GM12873 (cell line): Measurements from ENCODE around the gene CENPX.

Source experiments
- TF ChIP-seq, protein P1 (sequence below): IDR thresholded peaks from 2 replicates; pipeline ENCODE4 v1.5.1; 2012; ENCODE audit warnings: low read depth, mild to moderate bottlenecking, moderate library complexity, low read length, control low read depth; ENCODE audit not compliant: insufficient read depth; ENCODE audit errors: missing control alignments

The CENPX gene

DNA sequence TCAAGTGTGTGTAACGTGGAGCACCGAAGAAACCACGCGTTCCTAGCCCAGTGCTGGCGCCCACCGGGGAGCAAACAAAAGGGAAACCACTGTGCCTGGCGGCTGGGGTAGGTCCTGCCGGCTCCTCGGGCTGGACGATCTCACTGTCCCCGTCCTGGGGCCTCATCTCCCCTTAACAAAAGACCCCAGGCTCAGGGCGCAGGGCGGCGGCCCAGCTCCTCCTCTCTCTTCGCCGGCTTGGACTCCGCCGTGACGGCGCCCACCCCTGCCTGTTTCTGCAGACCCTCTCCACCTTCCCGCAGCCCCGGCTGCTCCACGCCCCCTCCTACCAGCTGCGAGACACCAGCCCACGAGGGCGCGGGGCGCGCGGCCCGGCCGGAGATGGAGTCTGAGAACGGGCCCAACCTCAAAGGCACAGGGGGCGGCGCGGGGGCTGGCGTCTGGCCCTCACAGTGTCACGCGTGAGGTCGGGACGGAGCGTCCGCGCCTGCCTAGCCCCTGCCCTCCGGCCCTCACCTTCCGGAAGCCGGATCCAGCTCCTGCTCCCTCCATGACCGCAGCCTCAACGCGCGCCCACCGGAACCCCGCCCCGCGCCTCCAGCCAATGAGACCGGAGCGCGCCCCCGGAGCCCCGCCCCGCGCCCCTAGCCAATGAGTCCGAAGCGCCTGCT is at the start of gene CENPX:
Gene CENPX (minus strand): TSS at position 569 of the 671 bp plus-strand sequence. CDS start 17 bp downstream, at position 552.
- TF ChIP-seq, protein P1, sequence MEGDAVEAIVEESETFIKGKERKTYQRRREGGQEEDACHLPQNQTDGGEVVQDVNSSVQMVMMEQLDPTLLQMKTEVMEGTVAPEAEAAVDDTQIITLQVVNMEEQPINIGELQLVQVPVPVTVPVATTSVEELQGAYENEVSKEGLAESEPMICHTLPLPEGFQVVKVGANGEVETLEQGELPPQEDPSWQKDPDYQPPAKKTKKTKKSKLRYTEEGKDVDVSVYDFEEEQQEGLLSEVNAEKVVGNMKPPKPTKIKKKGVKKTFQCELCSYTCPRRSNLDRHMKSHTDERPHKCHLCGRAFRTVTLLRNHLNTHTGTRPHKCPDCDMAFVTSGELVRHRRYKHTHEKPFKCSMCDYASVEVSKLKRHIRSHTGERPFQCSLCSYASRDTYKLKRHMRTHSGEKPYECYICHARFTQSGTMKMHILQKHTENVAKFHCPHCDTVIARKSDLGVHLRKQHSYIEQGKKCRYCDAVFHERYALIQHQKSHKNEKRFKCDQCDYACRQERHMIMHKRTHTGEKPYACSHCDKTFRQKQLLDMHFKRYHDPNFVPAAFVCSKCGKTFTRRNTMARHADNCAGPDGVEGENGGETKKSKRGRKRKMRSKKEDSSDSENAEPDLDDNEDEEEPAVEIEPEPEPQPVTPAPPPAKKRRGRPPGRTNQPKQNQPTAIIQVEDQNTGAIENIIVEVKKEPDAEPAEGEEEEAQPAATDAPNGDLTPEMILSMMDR = no peak

DNA sequence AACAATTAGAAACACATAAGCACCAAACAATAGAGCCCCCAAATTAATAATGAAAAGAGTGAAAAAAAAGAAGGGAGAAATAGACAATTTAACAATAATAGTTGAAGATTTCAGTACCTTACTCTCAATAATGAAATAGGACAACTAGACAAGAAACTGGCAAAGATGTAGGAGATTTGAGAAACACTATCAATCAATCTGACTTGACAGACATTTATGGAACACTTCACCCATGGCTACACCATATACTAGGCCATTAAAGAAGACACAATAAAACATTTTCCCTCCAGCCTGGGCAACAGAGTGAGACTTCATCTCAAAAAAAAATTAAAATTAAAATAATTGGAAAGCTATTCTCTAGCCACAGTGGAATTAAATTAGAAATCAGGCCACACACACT is 47.9 kb upstream of the CENPX start:
- TF ChIP-seq, protein P1 = no peak

DNA sequence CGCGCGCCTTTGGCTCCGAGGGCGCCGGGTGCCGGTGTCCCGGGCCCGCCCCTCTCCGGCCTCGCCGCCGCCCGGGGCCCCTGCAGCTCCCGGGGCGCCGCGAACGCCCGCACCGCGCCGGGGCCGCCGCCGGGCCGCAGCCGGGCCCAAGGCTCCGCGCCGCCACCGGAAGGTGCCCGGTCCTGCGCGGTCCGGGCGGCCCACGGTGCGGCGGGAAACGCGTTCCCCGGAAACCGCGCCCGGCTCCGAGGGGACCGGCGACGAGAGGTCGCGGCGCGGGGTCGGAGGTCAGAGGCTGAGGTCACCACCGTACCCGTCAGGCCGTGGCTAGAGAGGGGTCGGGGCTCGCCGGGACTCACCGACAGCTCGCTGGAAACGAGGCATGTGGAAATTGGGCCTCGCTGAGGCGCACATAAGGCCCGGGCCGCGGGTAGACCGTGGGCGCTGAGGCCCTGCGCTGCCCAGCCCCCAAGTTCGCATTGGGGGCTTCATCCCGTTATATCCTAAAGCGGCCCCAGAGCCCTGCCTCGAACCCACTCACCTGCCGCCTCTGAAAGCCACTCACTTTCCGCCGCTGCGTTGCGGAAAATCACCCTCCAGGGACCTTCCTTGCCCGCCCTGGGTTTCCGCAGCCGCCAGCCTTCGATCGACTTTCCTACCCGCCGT is 43.1 kb upstream of the CENPX start, which contains the start of gene DUS1L:
Gene DUS1L (minus strand): TSS at position 167 of the 666 bp plus-strand sequence. CDS start 745 bp downstream, outside the sequence.
- TF ChIP-seq, protein P1 = no peak

- TF ChIP-seq, protein P1 = no peak
Measured at GRCh38 chr17:82065193-82065637, 42.5 kb upstream of the CENPX start.

DNA sequence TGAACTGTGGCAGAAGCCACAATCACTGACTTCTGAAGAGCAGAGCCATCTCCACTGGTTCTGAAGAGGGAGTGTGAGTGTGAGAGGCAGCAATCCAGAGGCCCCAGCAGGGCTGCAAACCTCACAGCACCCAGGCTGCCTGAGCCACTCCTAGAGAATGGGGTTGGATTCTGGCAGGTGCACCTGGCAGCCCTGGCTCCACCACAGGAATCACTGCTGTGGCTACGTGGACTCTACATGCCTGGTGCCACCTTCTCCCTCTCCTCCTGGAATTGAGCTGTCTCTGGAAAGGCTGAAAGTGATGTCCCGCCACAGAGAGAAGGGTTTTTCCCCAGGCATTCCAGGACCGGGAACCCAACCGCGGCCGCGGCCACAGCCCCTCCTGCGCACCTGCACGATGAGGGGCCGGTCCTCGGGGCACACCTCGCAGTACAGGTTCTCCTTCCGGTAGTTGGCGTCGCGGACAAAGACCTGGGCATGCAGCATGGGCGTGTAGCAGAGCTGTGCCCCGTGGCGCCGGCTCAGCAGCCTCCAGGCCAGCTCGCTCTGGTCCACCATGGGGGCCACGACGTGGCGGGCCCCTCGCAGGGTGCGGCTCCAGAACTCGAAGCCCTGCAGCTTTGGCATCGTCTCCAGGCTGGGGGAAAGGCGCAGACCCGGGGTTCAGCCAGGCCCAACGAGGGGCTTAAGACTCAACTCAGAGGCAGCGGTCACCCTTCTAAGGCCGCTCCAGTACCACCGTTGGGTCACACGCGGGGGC is 41.9 kb upstream of the CENPX start:
- TF ChIP-seq, protein P1 = no peak

- TF ChIP-seq, protein P1 = no peak
Measured at GRCh38 chr17:82063424-82064415, 41.0 kb upstream of the CENPX start.
